ENCODE results near the gene PLCH2. TPM values are rescaled to one million over a fixed set of nuclear protein-coding genes. Genes with fewer than 3 reads are reported as not detected.

The PLCH2 gene
- total and polyA plus RNA-seq, 4 donors, result 0.33 to 1.3 (median 1.0) TPM; not detected in 1

GRCh38 chr1:2471587-2472001, 4.5 kb upstream of the PLCH2 start:
- TF ChIP-seq FOXA1 (IDR thresholded peaks at IDR 0.05) (no peak), ATF3 (IDR thresholded peaks at IDR 0.05) (no peak), RAD21 (IDR thresholded peaks at IDR 0.05) (no peak), YY1 (IDR thresholded peaks at IDR 0.05) (no peak), JUND (IDR thresholded peaks at IDR 0.05) (no peak), HNF4A (conservative IDR thresholded peaks at IDR 0.05) (no peak), NR2F2 (IDR thresholded peaks at IDR 0.05) (no peak), ZBTB33 (IDR thresholded peaks at IDR 0.05) (no peak), TAF1 (conservative IDR thresholded peaks at IDR 0.05) (no peak), FOXA2 (IDR thresholded peaks at IDR 0.05) (no peak), REST (IDR thresholded peaks at IDR 0.05) (no peak), EGR1 (IDR thresholded peaks at IDR 0.05; ENCODE audit: low read depth in 2 of 2) (no peak), GABPA (IDR thresholded peaks at IDR 0.05 in 1 of 2, conservative IDR thresholded peaks at IDR 0.05 in 1 of 2) (no peak), HNF4G (IDR thresholded peaks at IDR 0.05) (no peak), MAX (IDR thresholded peaks at IDR 0.05) (no peak)
- no peaks in the 10 kb centered on the region for H3K27me3 ChIP-seq (ENCODE audit: control insufficient read depth in 4 of 4, insufficient read depth in 4 of 4, low read length in 3 of 4)
- H3K9ac ChIP-seq (ENCODE audit: low read depth in 1 of 2, low read length in 2 of 2), result no peak overlapping the region
- H3K4me1 ChIP-seq (ENCODE audit: control insufficient read depth in 4 of 4, insufficient read depth in 4 of 4, low read length in 3 of 4), result peaks cover 9 to 21% (median 16%) of the 10 kb centered on the region in 4 donors
- H3K27ac ChIP-seq (ENCODE audit: low read depth in 1 of 2, low read length in 2 of 2), result no peak overlapping the region
- no peak overlapping the region for H3K4me3 ChIP-seq (ENCODE audit: low read depth in 1 of 3, low read length in 3 of 3)
- DNase-seq (ENCODE audit: low spot score), result no peak
- H3K9me3 ChIP-seq (ENCODE audit: control insufficient read depth in 4 of 4, low read length in 3 of 4), result no peaks in the 10 kb centered on the region
- H3K36me3 ChIP-seq (ENCODE audit: control insufficient read depth in 4 of 4, insufficient read depth in 3 of 4, low read depth in 1 of 4, low read length in 3 of 4), result no peaks in the 10 kb centered on the region
- 86% methylated on average over 15 of the region's 15 CpGs for WGBS

- Histone ChIP-seq H3K9ac (ENCODE audit: low read depth in 1 of 2, low read length in 2 of 2) (no peak overlapping the region), H3K36me3 (ENCODE audit: control insufficient read depth in 4 of 4, insufficient read depth in 3 of 4, low read depth in 1 of 4, low read length in 3 of 4) (no peaks in the 10 kb centered on the region), H3K4me1 (ENCODE audit: control insufficient read depth in 4 of 4, insufficient read depth in 4 of 4, low read length in 3 of 4) (peaks cover 9 to 21% (median 16%) of the 10 kb centered on the region in 4 donors), H3K27ac (ENCODE audit: low read depth in 1 of 2, low read length in 2 of 2) (no peak overlapping the region), H3K4me3 (ENCODE audit: low read depth in 1 of 3, low read length in 3 of 3) (no peak overlapping the region), H3K9me3 (ENCODE audit: control insufficient read depth in 4 of 4, low read length in 3 of 4) (no peaks in the 10 kb centered on the region), H3K27me3 (ENCODE audit: control insufficient read depth in 4 of 4, insufficient read depth in 4 of 4, low read length in 3 of 4) (no peaks in the 10 kb centered on the region)
- no peak for DNase-seq (ENCODE audit: low spot score)
- TF ChIP-seq NR2F2 (IDR thresholded peaks at IDR 0.05) (no peak), GABPA (IDR thresholded peaks at IDR 0.05 in 1 of 2, conservative IDR thresholded peaks at IDR 0.05 in 1 of 2) (no peak), FOXA1 (IDR thresholded peaks at IDR 0.05) (no peak), RXRA (IDR thresholded peaks at IDR 0.05) (no peak), FOXA2 (IDR thresholded peaks at IDR 0.05) (no peak), RAD21 (IDR thresholded peaks at IDR 0.05) (no peak)
- 78% methylated on average over 17 of the region's 17 CpGs for WGBS
These were observed 4.0 kb upstream of the PLCH2 start for GRCh38 chr1:2472109-2472508.

Data from liver (tissue), 9 donors.